ENCODE data around the gene LGR5.

- TF ChIP-seq, protein P1, sequence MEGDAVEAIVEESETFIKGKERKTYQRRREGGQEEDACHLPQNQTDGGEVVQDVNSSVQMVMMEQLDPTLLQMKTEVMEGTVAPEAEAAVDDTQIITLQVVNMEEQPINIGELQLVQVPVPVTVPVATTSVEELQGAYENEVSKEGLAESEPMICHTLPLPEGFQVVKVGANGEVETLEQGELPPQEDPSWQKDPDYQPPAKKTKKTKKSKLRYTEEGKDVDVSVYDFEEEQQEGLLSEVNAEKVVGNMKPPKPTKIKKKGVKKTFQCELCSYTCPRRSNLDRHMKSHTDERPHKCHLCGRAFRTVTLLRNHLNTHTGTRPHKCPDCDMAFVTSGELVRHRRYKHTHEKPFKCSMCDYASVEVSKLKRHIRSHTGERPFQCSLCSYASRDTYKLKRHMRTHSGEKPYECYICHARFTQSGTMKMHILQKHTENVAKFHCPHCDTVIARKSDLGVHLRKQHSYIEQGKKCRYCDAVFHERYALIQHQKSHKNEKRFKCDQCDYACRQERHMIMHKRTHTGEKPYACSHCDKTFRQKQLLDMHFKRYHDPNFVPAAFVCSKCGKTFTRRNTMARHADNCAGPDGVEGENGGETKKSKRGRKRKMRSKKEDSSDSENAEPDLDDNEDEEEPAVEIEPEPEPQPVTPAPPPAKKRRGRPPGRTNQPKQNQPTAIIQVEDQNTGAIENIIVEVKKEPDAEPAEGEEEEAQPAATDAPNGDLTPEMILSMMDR (IDR thresholded peaks at IDR 0.05): no peak
- no peak for TF ChIP-seq POLR2A (IDR thresholded peaks at IDR 0.05)
Measured at GRCh38 chr12:71562676-71563595, 123.3 kb downstream of the LGR5 start.

Measured in vagina (tissue), 2 donors.